GM21515 (cell line): ENCODE measurements around the gene PEX14.

ENCODE experiments used
- ATAC-seq: cut with Tn5 transposase; IDR thresholded peaks from one replicate; pipeline ENCODE4 v1.9.1; 2021; ENCODE audit not compliant: unreplicated experiment

Gene PEX14

GRCh38 chr1:10675813-10676212, 201.1 kb downstream of the PEX14 start:
- no peak for ATAC-seq

DNA sequence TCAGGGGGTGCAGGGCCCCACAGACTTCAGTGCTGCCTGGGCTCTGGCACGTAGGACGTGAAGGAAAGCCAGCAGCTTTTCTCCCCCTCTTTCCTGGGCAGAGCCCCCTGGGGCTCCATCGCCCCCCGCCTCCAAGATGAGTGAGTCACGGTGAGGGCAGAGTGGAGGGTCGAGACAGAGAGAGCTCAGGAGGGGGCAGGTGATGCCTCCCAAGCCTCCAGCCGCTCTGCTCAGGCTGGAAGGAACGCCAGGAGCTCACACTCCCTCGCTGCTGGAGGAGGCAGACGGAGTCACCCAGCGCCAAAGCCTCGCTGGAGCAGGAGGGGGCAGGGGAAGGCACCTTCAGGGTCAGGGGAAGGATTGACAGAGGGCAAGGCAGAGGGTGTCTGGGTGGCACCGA, 202.2 kb downstream of the PEX14 start:
- ATAC-seq = no peak

DNA sequence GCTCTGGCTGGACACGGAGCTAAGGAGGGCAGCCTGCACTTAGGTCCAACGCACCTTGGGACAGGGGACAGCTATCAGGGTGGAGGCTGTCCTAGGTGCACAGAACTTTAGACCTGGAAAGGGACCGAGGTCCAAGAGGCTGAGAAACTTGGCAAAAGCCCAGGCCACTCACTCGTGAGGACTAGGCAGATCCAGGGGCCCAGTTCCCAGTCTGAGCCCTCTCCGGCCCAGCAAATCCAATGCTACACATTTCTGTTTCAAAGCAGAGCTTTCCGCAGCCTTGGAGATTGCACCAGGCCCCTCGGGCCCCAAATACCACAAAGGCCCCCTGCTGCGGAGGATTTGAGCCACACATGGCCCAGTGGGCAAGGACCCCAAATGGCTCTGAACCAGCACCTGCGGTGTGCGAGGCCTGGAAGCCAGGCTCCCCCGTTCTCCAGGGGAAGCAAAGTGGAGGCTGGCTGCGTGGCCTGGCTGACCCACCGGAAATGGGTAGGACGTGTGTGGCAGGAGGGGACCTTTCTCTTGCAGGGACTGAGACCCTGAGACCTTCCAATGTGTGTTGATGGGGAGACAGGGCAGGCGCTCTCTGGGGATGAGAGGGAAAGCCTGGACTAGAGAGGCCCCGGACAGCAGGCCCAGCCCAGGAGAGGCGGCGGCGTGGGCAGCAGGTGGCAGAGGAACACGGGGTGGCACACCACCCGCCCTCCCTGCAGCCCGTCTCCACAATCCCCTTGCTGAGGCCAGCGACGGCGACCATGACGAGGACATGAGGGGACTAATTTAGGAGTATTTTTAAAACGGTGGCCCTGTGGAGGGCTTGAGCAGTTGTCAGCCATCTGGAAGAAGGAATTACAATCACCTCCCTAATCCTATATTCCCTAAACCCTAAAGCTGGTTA, 203.0 kb downstream of the PEX14 start:
- ATAC-seq = no peak

GRCh38 chr1:10678402-10678801, 203.7 kb downstream of the PEX14 start:
- no peak for ATAC-seq

DNA sequence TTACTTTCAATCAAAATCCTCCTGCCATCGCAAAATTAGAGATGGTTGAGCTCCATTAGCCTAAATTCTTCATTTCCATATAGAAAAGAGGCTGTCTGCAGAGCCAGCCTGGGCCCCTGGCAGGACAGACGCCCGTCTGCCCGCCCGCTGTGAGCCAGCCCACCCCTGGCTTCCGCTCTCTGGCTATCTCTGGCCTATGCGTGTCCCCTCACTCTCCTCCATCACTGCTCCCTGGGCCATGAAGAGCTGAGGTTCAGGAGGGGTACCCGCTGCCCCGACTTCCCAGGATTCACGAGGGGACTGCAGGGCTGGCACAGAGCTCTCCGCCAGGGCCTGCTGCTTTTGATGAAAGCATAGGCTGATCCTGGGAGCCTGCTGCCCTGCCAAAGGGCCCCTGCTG, 204.1 kb downstream of the PEX14 start:
- no peak for ATAC-seq

GRCh38 chr1:10679496-10680220, 204.9 kb downstream of the PEX14 start:
- no peak for ATAC-seq
